Neural progenitor cell (in vitro differentiated cells): ENCODE results near the gene CBLB. TPM values are rescaled to one million over a fixed set of nuclear protein-coding genes. Genes with fewer than 3 reads are reported as not detected.

Experiments used
- DNase-seq: peaks from one replicate; pipeline ENCODE4 v3.0.0-alpha.2; 2016; ENCODE audit warnings: low spot score
- H2AFZ ChIP-seq: fragments of 200-600 bp; sonication (generic); replicated peaks from 2 replicates; pipeline ENCODE4 v1.6.1; 2016; ENCODE audit warnings: antibody characterized with exemption
- H3F3A ChIP-seq: fragments of 200-600 bp; sonication (generic); 2 replicates; pipeline ENCODE4 v1.6.1; 2016; ENCODE audit warnings: antibody characterized with exemption, low read depth
- H3K27ac ChIP-seq: fragments of 200-600 bp; sonication (generic); 2 replicates; pipeline ENCODE4 v1.5.1; 2016; ENCODE audit warnings: mild to moderate bottlenecking
- H3K27me3 ChIP-seq: fragments of 200-600 bp; sonication (generic); 2 replicates; pipeline ENCODE4 v1.6.1; 2016; ENCODE audit warnings: mild to moderate bottlenecking, moderate library complexity
- H3K36me3 ChIP-seq: fragments of 200-600 bp; sonication (generic); 2 replicates; pipeline ENCODE4 v1.5.1; 2016
- H3K4me1 ChIP-seq: fragments of 200-600 bp; sonication (generic); 2 replicates; pipeline ENCODE4 v1.6.1; 2016; ENCODE audit warnings: mixed run types
- H3K4me2 ChIP-seq: fragments of 200-600 bp; sonication (generic); 2 replicates; pipeline ENCODE4 v1.6.1; 2016
- H3K4me3 ChIP-seq: fragments of 200-600 bp; sonication (generic); 2 replicates; pipeline ENCODE4 v1.5.1; 2016
- H3K79me2 ChIP-seq: fragments of 200-600 bp; sonication (generic); 2 replicates; pipeline ENCODE4 v1.6.1; 2016; ENCODE audit warnings: low read depth
- H3K9ac ChIP-seq: fragments of 200-600 bp; sonication (generic); 2 replicates; pipeline ENCODE4 v1.6.1; 2016
- H3K9me3 ChIP-seq: fragments of 200-600 bp; sonication (generic); 2 replicates; pipeline ENCODE4 v1.5.1; 2016; ENCODE audit warnings: low read depth
- H4K20me1 ChIP-seq: fragments of 200-600 bp; sonication (generic); 2 replicates; pipeline ENCODE4 v1.6.1; 2016; ENCODE audit warnings: low read depth
- H3K27ac Mint-ChIP-seq: 3 replicates; pipeline ENCODE4 v1.8.0; 2021; ENCODE audit warnings: mixed read lengths
- H3K27me3 Mint-ChIP-seq: 2 replicates; pipeline ENCODE4 v1.8.0; 2022; ENCODE audit warnings: low read depth, mild to moderate bottlenecking, inconsistent platforms, moderate library complexity, mixed read lengths; ENCODE audit not compliant: insufficient read depth
- H3K36me3 Mint-ChIP-seq: 3 replicates; pipeline ENCODE4 v1.8.0; 2021; ENCODE audit warnings: mixed read lengths
- H3K4me1 Mint-ChIP-seq: 3 replicates; pipeline ENCODE4 v1.8.0; 2021; ENCODE audit warnings: mixed read lengths
- H3K4me3 Mint-ChIP-seq: 3 replicates; pipeline ENCODE4 v1.8.0; 2021; ENCODE audit warnings: mild to moderate bottlenecking, moderate library complexity, mixed read lengths
- H3K9me3 Mint-ChIP-seq: 3 replicates; pipeline ENCODE4 v1.8.0; 2020; ENCODE audit warnings: mixed read lengths
- EZH2 ChIP-seq: fragments of 200-600 bp; sonication (generic); IDR thresholded peaks from 2 replicates; pipeline ENCODE4 v1.6.1; 2017; ENCODE audit warnings: antibody characterized with exemption, mild to moderate bottlenecking, moderate library complexity
- EZH2phosphoT487 ChIP-seq: fragments of 200-600 bp; sonication (generic); IDR thresholded peaks from 2 replicates; pipeline ENCODE4 v1.6.1; 2017; ENCODE audit warnings: antibody characterized with exemption
- total RNA-seq: library from RNA; depleted of rRNA; stranded (reverse); fragments of >200 nt; gene quantifications from 2 replicates; pipeline ENCODE4 v1.2.3, GENCODE V29; 2015; ENCODE audit warnings: low replicate concordance
- TF ChIP-seq, protein P1 (sequence below): fragments of 200-600 bp; sonication (generic); IDR thresholded peaks from 2 replicates; pipeline ENCODE4 v1.5.1; 2017; ENCODE audit warnings: antibody characterized with exemption, mild to moderate bottlenecking

The CBLB gene
- total RNA-seq, 1 donor from 2014 or later = 105 TPM

DNA sequence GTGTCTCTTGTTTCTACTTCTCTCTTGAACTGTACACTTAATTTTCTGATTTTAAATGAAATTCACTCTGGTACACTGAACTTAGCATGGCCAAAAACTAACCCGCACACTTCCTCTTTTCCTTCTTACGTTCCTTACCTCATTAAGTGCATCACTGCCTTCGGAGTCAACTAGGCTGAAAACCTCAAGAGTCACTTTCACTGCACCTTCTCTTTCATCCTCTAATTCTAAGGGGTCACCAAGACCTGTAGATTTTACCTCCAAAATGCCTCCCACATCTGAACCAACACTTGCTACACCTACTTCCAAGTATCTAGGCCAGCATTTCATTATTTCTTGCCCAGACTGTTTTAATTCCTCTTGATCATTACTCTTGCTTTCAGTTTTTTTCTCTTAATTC lies 6.6 kb downstream of the CBLB start:
- Histone ChIP-seq H4K20me1 (peaks cover 64% of the 10 kb centered on the region), H3F3A (no peaks in the 10 kb centered on the region), H3K4me2 (no peak overlapping the region), H3K4me1 (peaks cover 27% of the 10 kb centered on the region), H2AFZ (no peak overlapping the region), H3K27ac (no peak overlapping the region), H3K4me3 (no peak overlapping the region), H3K36me3 (peaks cover 29% of the 10 kb centered on the region), H3K79me2 (peaks cover 99% of the 10 kb centered on the region), H3K9me3 (no peaks in the 10 kb centered on the region), H3K27me3 (no peaks in the 10 kb centered on the region), H3K9ac (no peak overlapping the region)
- Mint-ChIP-seq H3K27ac (no peak overlapping the region), H3K27me3 (no peaks in the 10 kb centered on the region), H3K4me3 (no peak overlapping the region), H3K36me3 (peaks cover 31% of the 10 kb centered on the region), H3K4me1 (peaks cover 13% of the 10 kb centered on the region), H3K9me3 (no peaks in the 10 kb centered on the region)
- DNase-seq = no peak
- TF ChIP-seq EZH2 (no peak), EZH2phosphoT487 (no peak)
- TF ChIP-seq, protein P1, sequence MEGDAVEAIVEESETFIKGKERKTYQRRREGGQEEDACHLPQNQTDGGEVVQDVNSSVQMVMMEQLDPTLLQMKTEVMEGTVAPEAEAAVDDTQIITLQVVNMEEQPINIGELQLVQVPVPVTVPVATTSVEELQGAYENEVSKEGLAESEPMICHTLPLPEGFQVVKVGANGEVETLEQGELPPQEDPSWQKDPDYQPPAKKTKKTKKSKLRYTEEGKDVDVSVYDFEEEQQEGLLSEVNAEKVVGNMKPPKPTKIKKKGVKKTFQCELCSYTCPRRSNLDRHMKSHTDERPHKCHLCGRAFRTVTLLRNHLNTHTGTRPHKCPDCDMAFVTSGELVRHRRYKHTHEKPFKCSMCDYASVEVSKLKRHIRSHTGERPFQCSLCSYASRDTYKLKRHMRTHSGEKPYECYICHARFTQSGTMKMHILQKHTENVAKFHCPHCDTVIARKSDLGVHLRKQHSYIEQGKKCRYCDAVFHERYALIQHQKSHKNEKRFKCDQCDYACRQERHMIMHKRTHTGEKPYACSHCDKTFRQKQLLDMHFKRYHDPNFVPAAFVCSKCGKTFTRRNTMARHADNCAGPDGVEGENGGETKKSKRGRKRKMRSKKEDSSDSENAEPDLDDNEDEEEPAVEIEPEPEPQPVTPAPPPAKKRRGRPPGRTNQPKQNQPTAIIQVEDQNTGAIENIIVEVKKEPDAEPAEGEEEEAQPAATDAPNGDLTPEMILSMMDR = no peak

DNA sequence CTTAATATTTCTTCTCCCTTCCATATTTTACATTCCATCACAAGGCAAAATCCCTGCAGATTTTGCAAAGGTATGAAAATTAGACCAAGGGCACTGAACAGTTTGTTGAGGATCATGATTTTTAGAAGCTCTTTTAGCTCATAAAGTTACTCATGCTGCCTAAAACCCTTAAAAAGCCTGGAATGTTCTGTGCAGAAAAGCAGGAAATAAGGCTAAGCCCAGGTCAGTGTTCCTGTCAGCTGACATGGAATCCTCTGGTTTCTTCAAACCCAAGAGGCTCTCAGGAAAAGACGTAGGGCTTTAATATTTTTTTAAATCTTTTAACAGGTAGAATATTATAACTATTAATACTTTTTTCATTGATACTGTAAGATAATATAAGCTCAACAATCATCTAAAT lies 8.2 kb downstream of the CBLB start:
- Histone ChIP-seq H3K36me3 (peaks cover 39% of the 10 kb centered on the region), H3F3A (no peaks in the 10 kb centered on the region), H3K9me3 (no peaks in the 10 kb centered on the region), H3K4me2 (no peak overlapping the region), H3K4me3 (no peak overlapping the region), H3K27ac (no peak overlapping the region), H3K27me3 (no peaks in the 10 kb centered on the region), H2AFZ (no peak overlapping the region), H3K79me2 (peaks cover 99% of the 10 kb centered on the region), H4K20me1 (peaks cover 48% of the 10 kb centered on the region), H3K4me1 (peaks cover 12% of the 10 kb centered on the region), H3K9ac (no peak overlapping the region)
- no peak overlapping the region for H3K4me3 Mint-ChIP-seq
- no peak overlapping the region for H3K27ac Mint-ChIP-seq
- no peak for TF ChIP-seq EZH2phosphoT487
- no peak for TF ChIP-seq EZH2
- TF ChIP-seq, protein P1 = no peak
- no peak for DNase-seq
- H3K36me3 Mint-ChIP-seq = peaks cover 32% of the 10 kb centered on the region
- H3K4me1 Mint-ChIP-seq = peaks cover under 1% of the 10 kb centered on the region
- H3K9me3 Mint-ChIP-seq = no peaks in the 10 kb centered on the region
- no peaks in the 10 kb centered on the region for H3K27me3 Mint-ChIP-seq

DNA sequence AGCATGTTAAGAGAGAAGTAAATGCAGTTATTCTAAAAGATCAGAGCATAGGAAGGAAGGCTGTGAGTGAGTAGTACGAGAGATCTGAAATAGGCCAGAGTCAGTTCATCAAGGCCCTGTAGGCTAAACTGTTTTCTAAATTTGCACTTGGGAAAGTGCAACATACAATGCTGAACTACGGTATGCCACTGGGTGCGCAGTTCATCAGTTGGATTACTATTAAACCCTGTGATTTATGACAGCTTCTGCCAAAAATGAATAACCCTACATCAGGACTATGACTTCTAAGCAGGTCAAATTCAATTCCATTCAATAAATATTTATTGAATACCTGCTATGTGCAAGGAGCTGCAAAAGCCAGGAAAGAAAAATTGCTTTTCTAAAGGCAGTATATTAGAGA lies 10.8 kb downstream of the CBLB start:
- no peaks in the 10 kb centered on the region for H3F3A ChIP-seq
- no peaks in the 10 kb centered on the region for H3K9me3 Mint-ChIP-seq
- H2AFZ ChIP-seq = no peak overlapping the region
- H3K27ac ChIP-seq = no peak overlapping the region
- no peaks in the 10 kb centered on the region for H3K9me3 ChIP-seq
- peaks cover 36% of the 10 kb centered on the region for H3K36me3 Mint-ChIP-seq
- TF ChIP-seq, protein P1 = no peak
- no peak for TF ChIP-seq EZH2
- TF ChIP-seq EZH2phosphoT487 = no peak
- H3K27me3 Mint-ChIP-seq = no peaks in the 10 kb centered on the region
- H3K4me1 ChIP-seq = peaks cover 3% of the 10 kb centered on the region
- no peak overlapping the region for H3K4me3 ChIP-seq
- no peak overlapping the region for H3K4me2 ChIP-seq
- no peaks in the 10 kb centered on the region for H3K27me3 ChIP-seq
- H4K20me1 ChIP-seq = peaks cover 30% of the 10 kb centered on the region
- H3K4me3 Mint-ChIP-seq = no peak overlapping the region
- peaks cover 99% of the 10 kb centered on the region for H3K79me2 ChIP-seq
- H3K9ac ChIP-seq = no peak overlapping the region
- no peaks in the 10 kb centered on the region for H3K4me1 Mint-ChIP-seq
- H3K36me3 ChIP-seq = peaks cover 26% of the 10 kb centered on the region
- no peak overlapping the region for H3K27ac Mint-ChIP-seq
- DNase-seq = no peak
